Effector CD8-positive, alpha-beta T cell (primary cell): Measurements from ENCODE around the gene ZNF385B.
"Not testable (repeated sequence)": the region's sequence is repeated elsewhere in the genome, so short reads cannot be mapped to it uniquely, and the experiment has no call there.

ENCODE experiments used
- DNase-seq: peaks from one replicate; lab custom pipeline; 2025; lab: John Stamatoyannopoulos, UW

Gene ZNF385B

GRCh38 chr2:179631769-179632385 is 229.5 kb downstream of the ZNF385B start:
- DNase-seq: not testable (repeated sequence)

DNA sequence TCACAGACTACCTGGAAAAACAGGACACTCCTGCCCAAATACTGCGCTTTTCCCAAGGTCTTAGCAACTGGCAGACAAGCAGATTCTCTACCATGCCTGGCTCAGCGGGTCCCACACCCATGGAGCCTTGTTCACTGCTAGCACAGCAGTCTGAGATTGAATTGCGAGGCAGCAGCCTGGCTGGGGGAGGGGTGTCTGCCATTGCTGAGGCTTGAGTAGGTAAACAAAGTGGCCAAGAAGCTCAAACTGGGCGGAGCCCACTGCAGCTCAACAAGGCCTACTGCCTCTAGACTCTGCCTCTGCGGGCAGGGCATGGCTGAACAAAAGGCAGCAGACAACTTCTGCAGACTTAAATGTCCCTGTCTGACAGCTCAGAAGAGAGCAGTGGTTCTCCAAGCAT is 231.6 kb downstream of the ZNF385B start:
- DNase-seq: not testable (repeated sequence)

GRCh38 chr2:179626261-179626660 is 235.2 kb downstream of the ZNF385B start:
- no peak for DNase-seq

DNA sequence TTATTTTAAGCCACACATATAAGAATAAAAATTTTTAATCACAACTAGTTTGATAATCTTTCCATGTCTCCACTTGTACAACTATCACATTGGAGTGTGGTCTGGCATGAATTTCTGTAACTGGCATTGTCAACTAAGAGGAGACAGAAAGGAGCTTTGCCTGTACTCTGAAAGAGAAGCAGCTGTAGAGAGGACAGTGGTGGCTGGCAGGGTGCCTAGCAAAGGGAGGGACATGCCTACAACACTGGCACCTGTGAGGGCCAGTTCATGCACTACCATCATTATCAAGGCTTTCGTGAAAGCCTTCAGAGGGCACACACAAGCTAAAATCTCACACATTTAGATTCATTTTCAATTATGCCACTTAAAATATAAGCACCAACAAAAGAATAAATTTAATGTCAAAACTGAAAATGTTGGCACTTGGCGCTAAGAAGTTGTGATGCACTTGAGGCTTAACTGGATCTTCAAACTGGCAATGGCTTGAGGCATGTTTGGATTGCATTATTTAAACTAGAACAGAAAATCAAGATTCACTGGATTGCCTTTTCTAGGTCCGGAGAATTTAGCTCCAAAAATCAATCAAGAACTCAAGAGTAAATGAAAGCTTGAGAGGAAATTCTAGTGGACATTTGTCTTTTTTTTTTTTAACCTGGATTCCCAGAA is 238.6 kb downstream of the ZNF385B start:
- DNase-seq: no peak

DNA sequence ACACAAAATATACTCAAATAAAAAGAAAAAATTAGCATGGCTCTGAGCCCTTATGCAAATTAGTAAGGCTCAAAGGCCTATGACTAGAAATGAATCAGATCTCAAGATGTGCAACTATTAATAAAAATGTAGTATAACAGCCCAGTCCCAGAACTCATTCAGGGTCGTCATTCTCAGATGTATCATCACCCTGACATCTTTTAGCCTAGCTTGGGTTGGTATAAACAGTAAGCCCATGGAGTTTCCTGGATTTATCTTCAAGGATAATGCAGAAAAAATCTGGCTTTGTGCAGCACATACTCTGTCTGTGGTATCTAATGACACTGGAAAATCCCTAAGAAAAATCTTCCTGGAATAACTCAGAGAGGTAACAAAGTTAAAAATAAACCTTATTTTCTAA is 239.3 kb downstream of the ZNF385B start:
- DNase-seq: no peak

- no peak for DNase-seq
Observed at GRCh38 chr2:179619947-179620467, 241.4 kb downstream of the ZNF385B start.

DNA sequence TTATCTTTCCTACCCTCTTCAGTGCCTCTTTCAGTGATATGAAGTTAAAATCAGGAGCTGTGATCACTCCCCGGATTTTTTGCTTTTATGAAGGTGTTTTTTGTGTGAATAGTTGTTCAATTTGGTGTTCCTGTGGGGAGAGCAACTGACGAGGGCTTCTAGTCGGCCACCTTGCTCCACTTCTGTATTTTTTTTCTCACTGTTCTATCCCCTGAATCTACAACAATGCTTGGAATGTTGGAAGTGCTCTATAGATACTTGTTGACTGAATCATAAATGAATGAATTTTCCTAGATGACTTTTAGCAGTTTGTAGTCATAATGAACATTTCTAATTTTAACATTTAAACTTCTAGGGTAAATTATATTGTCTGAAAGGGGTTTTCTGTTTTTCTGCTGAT is 247.3 kb downstream of the ZNF385B start:
- DNase-seq: no peak

GRCh38 chr2:179613701-179614100 is 247.7 kb downstream of the ZNF385B start:
- no peak for DNase-seq

- no peak for DNase-seq
Observed at GRCh38 chr2:179613299-179613651, 248.1 kb downstream of the ZNF385B start.

DNA sequence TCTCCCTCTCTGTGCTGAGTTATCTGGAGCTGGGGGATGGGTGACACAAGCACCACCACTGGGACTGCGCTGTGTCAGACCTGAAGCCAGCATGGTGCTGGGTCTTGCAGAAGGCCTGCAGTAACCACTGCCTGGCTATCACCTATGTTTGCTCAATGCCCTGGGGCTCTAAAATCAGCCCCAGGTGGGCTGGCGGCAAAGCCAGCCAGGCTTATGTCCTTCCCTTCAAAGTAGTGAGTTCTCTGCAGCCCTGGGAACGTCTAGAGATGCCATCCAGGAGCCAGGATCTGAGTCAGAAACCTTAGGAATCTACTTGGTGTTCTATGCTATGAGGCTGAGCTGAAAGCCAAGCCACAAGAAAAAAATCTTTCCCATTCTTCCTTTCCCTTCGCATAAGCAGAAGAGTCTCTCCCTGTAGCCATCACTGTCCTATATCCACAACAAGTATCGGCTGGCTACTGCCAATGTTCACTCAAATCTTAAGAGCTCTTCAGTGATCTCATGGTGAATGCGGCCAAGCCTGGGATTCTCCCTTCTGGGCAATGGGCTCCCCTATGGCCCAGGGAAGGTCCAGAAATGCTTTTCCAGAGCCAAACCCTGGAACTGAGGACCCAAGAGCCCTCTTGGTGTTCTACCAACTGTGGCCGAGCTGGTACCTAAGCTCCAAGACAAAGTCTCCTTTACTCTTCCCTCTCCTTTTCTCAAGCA is 248.7 kb downstream of the ZNF385B start:
- no peak for DNase-seq

DNA sequence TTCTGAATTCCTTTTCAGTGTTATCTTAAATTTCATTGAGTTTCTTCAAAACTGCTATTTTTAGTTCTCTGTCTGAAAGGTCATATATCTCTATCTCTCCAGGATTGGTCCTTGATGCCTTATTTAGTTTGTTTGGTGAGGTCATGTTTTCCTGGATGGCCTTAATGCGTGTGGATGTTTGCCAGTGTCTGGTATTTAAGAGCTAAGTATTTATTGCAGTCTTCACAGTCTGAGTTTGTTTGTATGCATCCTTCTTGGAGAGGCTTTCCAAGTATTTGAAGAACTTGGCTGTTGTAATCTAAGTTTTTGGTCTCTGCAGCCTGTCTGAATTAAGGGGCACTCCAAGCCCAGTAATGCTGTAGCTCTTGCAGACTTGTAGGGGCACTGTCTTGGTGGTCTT is 249.3 kb downstream of the ZNF385B start:
- no peak for DNase-seq

GRCh38 chr2:179606141-179606540 is 255.3 kb downstream of the ZNF385B start:
- no peak for DNase-seq

- no peak for DNase-seq
Observed at GRCh38 chr2:179605341-179605740, 256.1 kb downstream of the ZNF385B start.

GRCh38 chr2:179604598-179604997 is 256.8 kb downstream of the ZNF385B start:
- DNase-seq: no peak

DNA sequence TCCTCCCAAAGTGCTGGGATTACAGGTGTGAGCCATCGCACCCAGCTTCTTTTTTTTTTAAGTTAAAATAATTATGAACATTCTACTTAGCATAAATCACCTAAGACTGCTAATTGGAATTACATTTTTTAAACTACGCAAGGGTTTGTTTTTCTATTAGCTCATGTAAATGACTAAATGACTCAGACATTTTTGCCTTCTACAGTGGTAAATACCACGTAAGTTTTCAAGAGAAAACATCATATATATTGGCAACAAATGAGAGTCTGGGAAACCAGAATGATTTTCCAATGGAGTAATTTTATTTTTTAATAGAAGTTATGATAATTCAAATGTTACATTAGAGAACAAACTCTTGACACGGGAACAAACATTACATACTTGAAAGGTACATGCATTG is 259.0 kb downstream of the ZNF385B start:
- no peak for DNase-seq

- no peak for DNase-seq
Observed at GRCh38 chr2:179596018-179596417, 265.4 kb downstream of the ZNF385B start.

DNA sequence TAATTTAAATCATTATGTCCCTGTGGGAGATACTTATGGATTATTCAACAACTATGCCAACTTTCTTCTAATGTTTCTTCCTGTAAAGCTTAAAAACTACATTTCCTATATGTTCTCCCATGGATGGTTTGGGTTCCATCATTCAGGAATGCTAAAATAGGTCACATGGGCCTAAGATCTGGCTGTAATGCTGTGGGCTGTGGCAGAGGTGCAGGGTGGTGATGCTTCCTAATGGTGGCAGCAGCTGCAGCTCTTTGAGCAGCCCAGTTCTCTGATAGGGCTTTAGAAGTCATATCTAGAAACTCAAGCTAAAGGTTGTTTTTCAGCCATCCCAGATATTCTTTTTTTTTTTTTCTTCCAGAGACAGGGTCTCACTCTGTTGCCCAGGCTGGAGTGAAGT is 266.1 kb downstream of the ZNF385B start:
- DNase-seq: no peak

DNA sequence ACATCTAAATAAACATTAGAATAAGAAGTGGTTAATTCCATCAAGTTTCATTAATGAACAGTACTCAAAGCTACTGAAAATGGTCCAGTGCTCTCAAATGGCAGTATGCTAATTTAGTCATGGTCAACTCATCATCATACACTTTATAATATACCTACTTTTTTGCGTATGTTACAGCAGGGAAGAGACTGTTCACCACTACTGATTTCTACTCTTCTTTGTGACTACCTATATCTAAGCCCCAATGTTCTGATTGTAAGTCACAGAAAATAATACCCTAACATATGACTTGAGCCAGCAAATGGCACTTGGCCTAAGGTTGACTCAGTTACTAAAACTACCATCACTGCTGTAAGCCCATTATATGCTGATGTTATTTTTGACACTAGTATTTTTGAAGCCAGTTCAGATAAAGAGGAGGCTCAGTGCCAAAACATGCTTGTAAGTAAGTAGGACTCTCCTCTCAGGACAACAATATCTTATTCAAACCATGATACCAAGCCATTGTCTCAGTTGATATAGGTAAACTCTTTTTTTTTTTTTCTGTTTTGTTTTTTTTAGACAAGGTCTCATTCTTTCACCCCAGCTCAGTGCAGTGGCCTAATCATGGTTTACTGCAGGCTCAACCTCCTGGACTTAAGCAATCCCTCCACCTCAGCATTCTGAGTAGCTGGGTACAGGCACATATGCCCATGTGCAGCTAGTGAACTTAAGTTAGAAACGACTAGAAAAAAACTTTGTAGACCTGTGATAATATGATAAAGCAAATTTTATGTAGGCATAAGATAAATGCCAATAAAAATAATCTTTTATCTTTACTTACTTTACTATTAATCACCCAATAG is 266.9 kb downstream of the ZNF385B start:
- no peak for DNase-seq

- DNase-seq: no peak
Observed at GRCh38 chr2:179593323-179593722, 268.1 kb downstream of the ZNF385B start.

GRCh38 chr2:179592167-179592936 is 269.1 kb downstream of the ZNF385B start:
- no peak for DNase-seq

DNA sequence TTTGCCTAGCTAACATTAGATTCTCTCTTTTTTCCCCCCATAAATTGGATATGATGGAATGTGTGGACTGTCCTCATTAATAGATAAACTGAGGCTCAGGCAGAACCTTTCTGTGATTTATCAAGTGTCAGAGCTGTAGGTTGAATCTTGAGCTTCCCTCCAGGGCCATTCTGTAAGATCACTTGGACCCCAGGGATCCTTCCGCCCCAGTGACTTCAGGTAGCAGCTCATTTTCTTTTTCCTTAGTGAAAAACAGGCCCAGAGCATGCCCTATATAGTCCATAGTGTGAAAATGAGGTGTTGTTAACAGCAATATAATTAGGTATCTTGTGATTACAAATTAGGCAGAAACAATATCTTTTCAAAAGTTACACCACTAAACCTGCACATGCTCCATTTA is 269.7 kb downstream of the ZNF385B start:
- no peak for DNase-seq
